ENCODE results near the gene CDK5. TPM values are rescaled to one million over a fixed set of nuclear protein-coding genes. Genes with fewer than 3 reads are reported as not detected.

Gene CDK5
- polyA plus RNA-seq, 1 donor (not counting 4 experiments of a cell fraction or from before 2014, with no cell fraction given) = 19.3 TPM

DNA sequence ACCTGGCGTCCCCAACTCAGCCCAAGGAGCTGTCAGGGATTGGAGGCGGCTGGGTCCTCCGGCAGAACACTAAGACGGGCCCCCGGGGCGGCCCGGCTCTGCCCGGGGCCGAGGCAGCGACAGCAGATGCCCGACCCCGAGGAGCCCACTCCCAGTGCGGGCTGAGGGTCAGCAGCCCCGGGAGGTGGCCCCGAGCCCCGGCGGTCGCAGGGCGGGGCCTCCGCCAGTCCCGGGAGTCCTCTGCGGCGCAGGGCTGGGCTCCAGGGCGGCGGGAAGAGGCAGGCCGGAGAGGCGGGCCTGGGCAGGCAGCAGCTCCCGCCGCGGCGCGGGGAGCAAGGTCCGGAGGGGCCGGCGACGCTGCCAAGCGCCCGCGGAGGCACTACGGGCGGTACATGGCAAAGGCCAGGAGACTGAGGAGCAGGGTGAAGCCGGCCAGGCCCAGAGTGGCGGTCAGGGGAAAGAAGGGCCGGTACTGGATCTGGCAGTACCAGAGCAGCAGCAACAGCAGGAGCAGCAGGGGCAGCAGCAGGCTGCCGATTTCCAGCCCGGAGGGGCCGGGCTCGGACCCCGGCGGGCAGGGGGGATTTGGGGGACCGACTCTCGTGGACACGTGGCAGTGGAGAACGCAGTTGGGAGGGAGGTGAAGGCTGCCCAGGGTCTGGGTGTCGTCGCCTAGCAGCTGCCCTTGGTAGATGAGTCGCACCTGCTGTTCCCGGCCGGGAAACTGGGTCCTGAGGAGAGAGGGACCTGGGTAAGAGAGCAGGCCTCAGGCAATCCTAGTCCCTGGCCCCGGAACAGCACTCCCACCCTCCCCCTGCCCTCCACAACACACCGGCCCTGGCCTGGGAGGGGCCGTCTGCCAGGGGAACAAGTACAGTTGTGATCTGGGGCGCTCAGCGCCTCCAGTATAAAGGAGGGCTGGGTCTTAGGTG is 23.7 kb upstream of the CDK5 start:
- TF ChIP-seq CTCF (optimal IDR thresholded peaks at IDR 0.05 in 1 of 3, IDR thresholded peaks at IDR 0.05 in 1 of 3, conservative IDR thresholded peaks at IDR 0.05 in 1 of 3; ENCODE audit: extremely low read depth in 1 of 3, insufficient read depth in 2 of 3, low read length in 3 of 3) (no peak), EZH2 (IDR thresholded peaks at IDR 0.05; ENCODE audit: low read length) (no peak)
- Histone ChIP-seq H3K79me2 (ENCODE audit: control insufficient read depth, insufficient read depth, low read length) (peaks cover 28% of the 10 kb centered on the region), H3K4me1 (ENCODE audit: control insufficient read depth, extremely low read depth, insufficient read depth, low read length) (peaks cover 26% of the 10 kb centered on the region), H4K20me1 (ENCODE audit: control insufficient read depth, extremely low read depth, insufficient read depth, low read length) (no peaks in the 10 kb centered on the region), H2AFZ (ENCODE audit: control insufficient read depth, low read length) (peak overlapping the region; percentile 39), H3K27ac (ENCODE audit: control insufficient read depth, insufficient read depth, low read length) (peak overlapping the region; percentile 67), H3K9ac (ENCODE audit: control insufficient read depth, extremely low read depth, insufficient read depth, low read length) (peak overlapping the region; percentile 79), H3K36me3 (ENCODE audit: control insufficient read depth in 2 of 2, extremely low read depth in 1 of 2, insufficient read depth in 2 of 2, low read length in 2 of 2) (peaks cover 2 to 7% of the 10 kb centered on the region in 2 experiments), H3K27me3 (ENCODE audit: control insufficient read depth, extremely low read depth, insufficient read depth, low read length) (no peaks in the 10 kb centered on the region), H3K9me1 (ENCODE audit: control insufficient read depth, extremely low read depth, insufficient read depth, low read length) (no peaks in the 10 kb centered on the region), H3K4me3 (ENCODE audit: control insufficient read depth in 2 of 3, extremely low read depth in 1 of 3, insufficient read depth in 2 of 3, low read depth in 1 of 3, low read length in 3 of 3) (peak overlapping the region; percentile 68 to 92 (median 79)), H3K4me2 (ENCODE audit: control insufficient read depth, extremely low read depth, insufficient read depth, low read depth, low read length) (peak overlapping the region; percentile 97), H3K9me3 (ENCODE audit: control insufficient read depth, low read depth, low read length) (no peaks in the 10 kb centered on the region)
- dilution Hi-C loops (cut with MboI; ENCODE audit: extremely low pct_ligation_motif_present, low sequenced_read_pairs) = no loop called here
- DNase-seq (ENCODE audit: low read depth, low spot score) = no peak
- FAIRE-seq = no peak

GRCh38 chr7:151080522-151081169 is 22.9 kb upstream of the CDK5 start, which contains the start of gene FASTK:
TSS of gene FASTK (minus strand) at chr7:151080809. CDS start at chr7:151080766, 43 bp downstream.
- Histone ChIP-seq H3K27ac (ENCODE audit: control insufficient read depth, insufficient read depth, low read length) (peak within 1 kb of the TSS; percentile 67), H3K9me3 (ENCODE audit: control insufficient read depth, low read depth, low read length) (no peaks in the 10 kb centered on the region), H3K4me2 (ENCODE audit: control insufficient read depth, extremely low read depth, insufficient read depth, low read depth, low read length) (peak within 1 kb of the TSS; percentile 97), H3K4me1 (ENCODE audit: control insufficient read depth, extremely low read depth, insufficient read depth, low read length) (peaks cover 26% of the 10 kb centered on the region), H3K36me3 (ENCODE audit: control insufficient read depth in 2 of 2, extremely low read depth in 1 of 2, insufficient read depth in 2 of 2, low read length in 2 of 2) (peaks cover 6 to 14% of the 10 kb centered on the region in 2 experiments), H3K79me2 (ENCODE audit: control insufficient read depth, insufficient read depth, low read length) (peaks cover 28% of the 10 kb centered on the region), H3K4me3 (ENCODE audit: control insufficient read depth in 2 of 3, extremely low read depth in 1 of 3, insufficient read depth in 2 of 3, low read depth in 1 of 3, low read length in 3 of 3) (peak within 1 kb of the TSS; percentile 68 to 92 (median 79)), H3K9ac (ENCODE audit: control insufficient read depth, extremely low read depth, insufficient read depth, low read length) (peak within 1 kb of the TSS; percentile 79), H3K9me1 (ENCODE audit: control insufficient read depth, extremely low read depth, insufficient read depth, low read length) (no peaks in the 10 kb centered on the region), H4K20me1 (ENCODE audit: control insufficient read depth, extremely low read depth, insufficient read depth, low read length) (no peaks in the 10 kb centered on the region), H3K27me3 (ENCODE audit: control insufficient read depth, extremely low read depth, insufficient read depth, low read length) (no peaks in the 10 kb centered on the region), H2AFZ (ENCODE audit: control insufficient read depth, low read length) (peak within 1 kb of the TSS; percentile 39)
- dilution Hi-C loops (cut with MboI; ENCODE audit: extremely low pct_ligation_motif_present, low sequenced_read_pairs) = no loop called here
- no peak for DNase-seq (ENCODE audit: low read depth, low spot score)
- no peak for FAIRE-seq
- no peak for TF ChIP-seq CTCF (optimal IDR thresholded peaks at IDR 0.05 in 1 of 3, IDR thresholded peaks at IDR 0.05 in 1 of 3, conservative IDR thresholded peaks at IDR 0.05 in 1 of 3; ENCODE audit: extremely low read depth in 1 of 3, insufficient read depth in 2 of 3, low read length in 3 of 3)
- no peak for TF ChIP-seq EZH2 (IDR thresholded peaks at IDR 0.05; ENCODE audit: low read length)

All from keratinocyte (primary cell).